H1 (cell line): ENCODE measurements around the gene PRICKLE3. TPM values are rescaled to one million over a fixed set of nuclear protein-coding genes. Genes with fewer than 3 reads are reported as not detected.

Experiments used
- CHD1 ChIP-seq: IDR thresholded peaks from 2 replicates; pipeline ENCODE4 v1.6.1; 2012; ENCODE audit warnings: low read depth, low read length, improper control_type of control experiment
- MAFK ChIP-seq: IDR thresholded peaks from 2 replicates; pipeline ENCODE4 v1.6.1; 2012; ENCODE audit warnings: low read depth, mild to moderate bottlenecking, improper control_type of control experiment, low read length
- RAD21 ChIP-seq, 2 experiments: IDR thresholded peaks in 1 of 2; conservative IDR thresholded peaks in 1 of 2; 2 replicates each; pipeline ENCODE4 v1.6.1; 2011; ENCODE audit warnings: low read depth in 2 of 2, low read length in 2 of 2, improper control_type of control experiment in 1 of 2, inconsistent platforms in 1 of 2, mild to moderate bottlenecking in 1 of 2, moderate library complexity in 1 of 2
- TCF12 ChIP-seq: IDR thresholded peaks from 2 replicates; pipeline ENCODE4 v1.6.1; 2011; ENCODE audit warnings: low read depth, mild to moderate bottlenecking, low read length
- TEAD4 ChIP-seq: IDR thresholded peaks from 2 replicates; pipeline ENCODE4 v1.6.1; 2012; ENCODE audit warnings: low read depth, low read length, inconsistent platforms, mixed read lengths
- polyA plus RNA-seq, 7 experiments: library from polyadenylated mRNA; depleted of rRNA in 3 of 7; stranded (reverse) in 5 of 7; unstranded in 2 of 7; fragments of >200 nt in 5 of 7; fragments of 200-250 nt in 2 of 7; gene quantifications; 1 replicate in 5 of 7; 2 replicates in 1 of 7; 4 replicates in 1 of 7; pipeline versions ENCODE4 v1.2.1 to v1.2.3, GENCODE V29; 2011 to 2013; ENCODE audit warnings: missing spikeins in 2 of 7, mixed read lengths in 2 of 7
- total RNA-seq: library from RNA; stranded (reverse); fragmentation: NEBNext Ultra II Directional; extraction: Animal tissue kit (Norgen Biotek cat#: 25700); gene quantifications from 2 replicates; pipeline ENCODE4 v1.2.1, GENCODE V29; 2021

Gene PRICKLE3
- total and polyA plus RNA-seq, 2 of the 8 experiments (the other 6 are each of a cell fraction or from before 2014, with no cell fraction given), result 9.1 to 10.6 TPM

DNA sequence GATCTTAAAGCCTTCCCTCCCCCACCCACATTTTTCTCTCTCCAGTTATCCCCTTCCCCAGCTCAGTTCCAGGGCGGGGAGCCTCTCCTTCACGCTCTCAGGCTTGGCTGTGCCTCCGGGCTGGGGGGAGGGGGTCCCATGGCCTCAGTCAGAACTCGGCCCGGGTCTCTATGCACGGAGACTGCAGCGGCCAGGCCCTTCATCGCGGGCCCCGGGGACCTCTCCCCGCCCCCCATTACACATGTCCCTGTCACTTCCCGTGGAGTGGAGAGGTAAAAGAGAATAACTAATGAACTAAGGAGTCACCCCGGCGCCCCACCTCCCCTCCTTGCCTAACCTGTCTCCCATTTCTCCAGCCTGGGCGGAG, 838 bp upstream of the PRICKLE3 start (continued):
- TF ChIP-seq TCF12 (no peak), MAFK (no peak), TEAD4 (no peak), RAD21 (IDR thresholded peaks at IDR 0.05 in 1 of 2, conservative IDR thresholded peaks at IDR 0.05 in 1 of 2; ENCODE audit: low read depth in 2 of 2, low read length in 2 of 2) (no peak), CHD1 (no peak)
